KBM-7 (cell line): Measurements from ENCODE around the gene LAMA1.

Experiments
- DNase-seq: peaks from one replicate; pipeline ENCODE4 v3.0.0-alpha.2; 2015
- in situ Hi-C: fragments of 300-500 bp; cut with MboI; formaldehyde crosslinking; loops from 2 replicates; pipeline ENCODE4 v1.14.3; 2020; ENCODE audit warnings: low sequenced_read_pairs, low pct_unique_long_range_greater_than_20kb, mixed read lengths

Gene LAMA1

GRCh38 chr18:6962571-6963451 lies 154.8 kb downstream of the LAMA1 start:
- no peak for DNase-seq
- in situ Hi-C loops, result no loop called here

- DNase-seq, result no peak
- in situ Hi-C loops, result no loop called here
These were observed 156.3 kb downstream of the LAMA1 start for GRCh38 chr18:6961331-6961730.

GRCh38 chr18:6960656-6961055 lies 156.9 kb downstream of the LAMA1 start:
- in situ Hi-C loops, result no loop called here
- no peak for DNase-seq

GRCh38 chr18:6960124-6960523 lies 157.5 kb downstream of the LAMA1 start:
- in situ Hi-C loops, result no loop called here
- DNase-seq, result no peak

- DNase-seq, result no peak
- in situ Hi-C loops, result no loop called here
These were observed 158.5 kb downstream of the LAMA1 start for GRCh38 chr18:6959110-6959509.

- no peak for DNase-seq
- in situ Hi-C loops, result no loop called here
These were observed 160.6 kb downstream of the LAMA1 start for GRCh38 chr18:6956999-6957398.

- DNase-seq, result no peak
- in situ Hi-C loops, result no loop called here
These were observed 161.1 kb downstream of the LAMA1 start for GRCh38 chr18:6956495-6956894.

GRCh38 chr18:6955304-6955703 lies 162.3 kb downstream of the LAMA1 start:
- no peak for DNase-seq
- in situ Hi-C loops, result no loop called here

GRCh38 chr18:6954501-6954900 lies 163.1 kb downstream of the LAMA1 start:
- in situ Hi-C loops, result no loop called here
- no peak for DNase-seq

GRCh38 chr18:6951336-6952090 lies 166.1 kb downstream of the LAMA1 start:
- no peak for DNase-seq
- in situ Hi-C loops, result no loop called here

GRCh38 chr18:6950641-6951040 lies 167.0 kb downstream of the LAMA1 start:
- in situ Hi-C loops, result no loop called here
- DNase-seq, result no peak

GRCh38 chr18:6949800-6950586 lies 167.6 kb downstream of the LAMA1 start:
- in situ Hi-C loops, result no loop called here
- no peak for DNase-seq

- in situ Hi-C loops, result no loop called here
These were observed 169.1 kb downstream of the LAMA1 start for GRCh38 chr18:6948281-6949055.

GRCh38 chr18:6947338-6948030 lies 170.1 kb downstream of the LAMA1 start:
- no peak for DNase-seq
- in situ Hi-C loops, result no loop called here

More at GRCh38 chr18:6948281-6949055, 169.1 kb downstream of the LAMA1 start:
- no peak for DNase-seq

GRCh38 chr18:6943143-6943542 lies 174.5 kb downstream of the LAMA1 start:
- in situ Hi-C loops, result no loop called here
- no peak for DNase-seq

GRCh38 chr18:6942742-6943141 lies 174.9 kb downstream of the LAMA1 start:
- in situ Hi-C loops, result no loop called here
- no peak for DNase-seq

GRCh38 chr18:6941996-6942395 lies 175.6 kb downstream of the LAMA1 start:
- DNase-seq, result no peak
- in situ Hi-C loops, result no loop called here

GRCh38 chr18:6940451-6940850 lies 177.1 kb downstream of the LAMA1 start:
- in situ Hi-C loops, result no loop called here
- no peak for DNase-seq
